HG02610 (cell line): Measurements from ENCODE around the gene TDP2.

Experiments used
- ATAC-seq: cut with Tn5 transposase; IDR thresholded peaks from one replicate; pipeline ENCODE4 v1.9.1; 2021; ENCODE audit warnings: mild to moderate bottlenecking, moderate library complexity; ENCODE audit not compliant: unreplicated experiment

TDP2 gene

GRCh38 chr6:24607310-24608105 is 59.2 kb downstream of the TDP2 start:
- ATAC-seq: no peak

GRCh38 chr6:24606200-24606930 is 60.3 kb downstream of the TDP2 start:
- ATAC-seq: no peak

- no peak for ATAC-seq
Measured at GRCh38 chr6:24603241-24603640, 63.5 kb downstream of the TDP2 start.

GRCh38 chr6:24600903-24601302 is 65.8 kb downstream of the TDP2 start:
- no peak for ATAC-seq
